ENCODE data around the gene PRKG1.
"Not testable (repeated sequence)": the region's sequence is repeated elsewhere in the genome, so short reads cannot be mapped to it uniquely, and the experiment has no call there.

Gene PRKG1

DNA sequence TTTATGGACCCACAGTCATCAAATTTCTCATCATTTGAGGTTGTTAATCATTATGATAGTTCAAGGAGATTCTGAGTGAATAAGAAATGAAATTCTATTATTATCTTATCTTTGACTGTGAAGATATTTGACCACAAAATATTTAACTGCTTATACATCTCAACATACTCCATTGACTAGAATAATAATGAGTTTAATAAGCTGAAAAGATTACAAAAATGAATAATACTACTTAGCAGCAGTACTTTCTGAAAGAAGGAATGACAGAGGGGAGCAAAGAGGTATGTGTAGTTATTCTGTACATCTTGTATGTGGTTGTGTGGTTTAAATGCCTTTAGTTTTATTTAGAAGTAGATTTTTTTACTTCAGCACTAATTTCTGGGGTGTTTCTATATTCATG, 214.2 kb downstream of the PRKG1 start:
- no peak for DNase-seq

DNA sequence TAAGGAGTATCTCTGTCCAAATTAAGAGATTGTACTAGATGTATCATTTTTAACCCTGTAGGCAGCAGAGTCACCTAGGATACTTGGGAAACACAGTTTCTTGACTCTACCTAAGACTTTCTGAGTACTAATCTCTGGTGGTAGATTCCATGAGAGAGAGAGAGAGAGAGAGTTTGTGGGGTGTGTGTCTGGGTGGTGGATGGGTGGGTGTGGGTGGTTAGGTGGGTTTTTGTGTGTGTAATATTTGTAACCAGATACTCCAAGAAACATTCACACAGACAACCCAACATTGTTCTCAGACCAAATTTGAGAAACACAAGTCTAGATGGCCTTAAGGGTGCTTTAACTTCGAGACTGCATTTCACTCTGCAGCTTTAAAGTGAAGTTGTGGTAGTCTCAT, 215.2 kb downstream of the PRKG1 start:
- no peak for DNase-seq

DNA sequence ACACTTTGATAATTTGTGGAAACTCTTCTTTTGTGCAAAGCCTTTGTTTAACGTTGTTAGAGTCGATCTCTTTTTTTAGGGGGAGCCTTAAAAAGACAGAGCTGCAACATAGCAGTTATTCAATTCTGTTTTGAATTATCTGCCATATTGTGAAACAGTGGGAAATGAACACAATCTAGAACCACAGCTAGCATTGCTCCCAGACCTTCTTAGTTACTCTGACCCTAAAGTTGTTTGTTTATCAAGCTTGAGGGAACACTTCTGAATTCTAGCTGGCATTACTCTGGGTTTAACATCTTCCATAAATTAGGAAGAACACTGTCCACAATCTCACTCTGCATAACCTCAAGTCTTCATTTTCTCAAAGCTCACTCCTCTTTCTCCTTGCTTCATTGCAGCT, 217.7 kb downstream of the PRKG1 start:
- DNase-seq = no peak

- DNase-seq = no peak
Observed at GRCh38 chr10:51297438-51297837, 223.2 kb downstream of the PRKG1 start.

DNA sequence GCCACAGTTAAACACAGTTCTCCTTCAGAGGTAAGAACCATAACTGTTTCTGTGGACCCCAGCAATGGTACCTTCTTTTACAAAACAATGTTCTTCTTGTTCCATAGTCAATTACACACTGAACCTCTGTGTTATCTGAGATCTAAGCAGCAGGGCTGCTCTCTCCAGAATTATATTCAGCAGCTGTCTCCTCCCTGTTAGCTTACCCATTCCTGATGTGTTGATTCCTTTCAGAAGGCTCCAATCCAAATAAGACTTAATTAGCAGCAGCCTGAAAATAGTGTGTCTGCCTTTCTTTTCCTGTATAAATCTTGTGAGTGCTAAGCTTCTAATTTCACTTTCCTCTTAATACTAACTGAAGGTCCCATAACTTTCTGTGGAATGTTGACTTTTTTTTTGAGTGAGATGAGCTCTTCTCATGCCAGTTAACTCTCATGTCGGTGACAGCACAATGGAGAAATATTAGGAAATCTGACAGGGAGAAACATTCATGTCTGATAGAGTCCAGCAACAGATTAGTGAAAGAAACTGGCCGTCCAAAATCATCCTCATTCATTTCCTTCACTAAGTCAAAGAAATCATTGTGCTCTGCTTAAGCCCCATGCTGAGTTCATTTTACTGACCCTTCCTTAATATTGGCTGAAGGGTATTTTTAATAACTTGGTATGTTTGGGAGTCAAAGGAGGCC, 226.5 kb downstream of the PRKG1 start:
- no peak for DNase-seq

DNA sequence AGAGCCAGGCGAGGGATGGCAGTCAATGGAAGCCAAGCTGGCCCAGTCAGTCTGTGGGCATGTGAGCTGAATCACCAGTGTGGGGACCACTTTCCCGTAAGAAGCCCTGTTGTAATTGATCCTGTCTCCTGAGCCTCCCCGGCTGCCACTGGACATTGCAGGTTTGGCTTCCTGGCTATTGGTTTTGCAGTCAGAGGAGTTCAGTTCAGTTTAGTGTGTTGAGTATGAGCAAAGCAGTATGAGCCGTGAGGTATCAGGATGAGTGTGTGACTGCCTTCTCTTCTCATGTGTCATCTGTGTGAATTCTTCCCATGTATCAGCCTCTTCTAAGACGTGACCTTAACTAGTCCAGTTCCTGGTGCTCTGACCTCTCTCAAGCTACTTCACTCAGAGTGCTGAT, 227.4 kb downstream of the PRKG1 start:
- no peak for DNase-seq

GRCh38 chr10:51302316-51302715, 228.0 kb downstream of the PRKG1 start:
- DNase-seq = no peak

DNA sequence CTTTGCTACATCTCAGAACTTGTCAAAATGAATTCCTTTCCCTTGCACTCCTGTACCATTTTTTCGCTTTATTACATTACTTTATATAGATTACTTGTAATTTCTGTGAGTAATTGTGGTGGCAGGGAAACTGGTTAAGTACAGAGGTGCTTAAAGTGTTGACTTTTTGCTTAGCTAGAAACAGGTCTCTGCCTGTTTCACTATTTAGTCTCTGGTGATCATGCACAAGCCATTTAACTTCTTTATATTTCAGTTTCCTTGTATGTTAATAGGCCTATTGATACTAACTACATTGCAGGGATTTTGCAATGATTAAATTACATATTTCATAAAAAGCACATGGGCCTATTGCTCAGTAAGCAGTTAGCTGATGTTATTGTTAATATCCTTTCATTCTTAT, 233.8 kb downstream of the PRKG1 start:
- no peak for DNase-seq

DNA sequence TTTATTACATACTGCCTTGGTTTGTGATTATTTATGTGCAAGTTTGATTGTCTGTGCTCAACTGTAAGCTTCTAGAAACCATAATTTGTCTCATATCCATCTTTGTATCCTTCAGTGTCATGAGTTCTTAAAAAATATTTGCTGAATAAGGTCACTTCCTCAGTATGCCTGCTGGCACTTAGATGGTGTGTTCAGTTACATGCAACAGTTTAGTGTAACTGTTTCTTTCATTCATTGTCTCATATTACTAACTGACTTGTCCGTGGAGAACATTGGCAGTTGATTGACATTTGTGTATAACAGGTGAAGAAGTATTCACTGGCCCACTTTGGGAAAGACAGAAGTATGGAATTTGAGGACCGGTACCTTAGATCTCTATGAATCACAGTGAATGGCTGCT, 236.9 kb downstream of the PRKG1 start:
- no peak for DNase-seq

GRCh38 chr10:51312817-51313216, 238.5 kb downstream of the PRKG1 start:
- no peak for DNase-seq

- no peak for DNase-seq
Observed at GRCh38 chr10:51313251-51313650, 239.0 kb downstream of the PRKG1 start.

DNA sequence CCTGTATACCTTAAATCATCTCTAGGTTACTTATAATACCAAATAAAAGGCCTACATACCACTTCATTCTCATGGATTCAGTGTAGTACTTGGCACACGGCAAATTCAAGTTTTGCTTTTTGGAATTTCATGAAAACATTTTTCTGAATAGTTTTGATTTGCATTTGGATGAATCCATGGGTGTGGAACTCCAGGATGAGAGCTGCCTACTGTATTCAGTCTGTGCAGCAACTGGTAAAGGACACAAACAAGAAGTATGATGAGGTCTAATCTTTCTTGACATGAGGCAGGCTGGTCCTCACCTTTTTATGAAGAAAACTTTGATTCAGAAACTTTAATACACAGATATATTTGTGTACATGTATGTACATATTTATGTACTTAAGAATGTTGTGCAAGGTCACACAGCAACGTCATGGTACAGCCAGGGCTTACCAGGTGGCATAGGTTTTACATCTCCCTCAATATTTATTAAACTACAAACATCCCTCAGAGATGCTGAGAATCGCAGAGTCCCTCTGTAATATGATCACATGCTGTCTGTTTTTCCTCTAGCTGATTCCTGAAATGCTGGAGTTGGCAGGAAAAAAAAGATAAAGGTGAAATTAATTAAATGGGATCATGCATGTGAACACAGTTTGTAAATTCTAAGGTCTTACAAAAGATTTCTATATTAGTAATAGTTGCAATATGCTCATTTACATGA, 239.6 kb downstream of the PRKG1 start:
- DNase-seq = no peak

GRCh38 chr10:51314481-51314880, 240.2 kb downstream of the PRKG1 start:
- no peak for DNase-seq

DNA sequence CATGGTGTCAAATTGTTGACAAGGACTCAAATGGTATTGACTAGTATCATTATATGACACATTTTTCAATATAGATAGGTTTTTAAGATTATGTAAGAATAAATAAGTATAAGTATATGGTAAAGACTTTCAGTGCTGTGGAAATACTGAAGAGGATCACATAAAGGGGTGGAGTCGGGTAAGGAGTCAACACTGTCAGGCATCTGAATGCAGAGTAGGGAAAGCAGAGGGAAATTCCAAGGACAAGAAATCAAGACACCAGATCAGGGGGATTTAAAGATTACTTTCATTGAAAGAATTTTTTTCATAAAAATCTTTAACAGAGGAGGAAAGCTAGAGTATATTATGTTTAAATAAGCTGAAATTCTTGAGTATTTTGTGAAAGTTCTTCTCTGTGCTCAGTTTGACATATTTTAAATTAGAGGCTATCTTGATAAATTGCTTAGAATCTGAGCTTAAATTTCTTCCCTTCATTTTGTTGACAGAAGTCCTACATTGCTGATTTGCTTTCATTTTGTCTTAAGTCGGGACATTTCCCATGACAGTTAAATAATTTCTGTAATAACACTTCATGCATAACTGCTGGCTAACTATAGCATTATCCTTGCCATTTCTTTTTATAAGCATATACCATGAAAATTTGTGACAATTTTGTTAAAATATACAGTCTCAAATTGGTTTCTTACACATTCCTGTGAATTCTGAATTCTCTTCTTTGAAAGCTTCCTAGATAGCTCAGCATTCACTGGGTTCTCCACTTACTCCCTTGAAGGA, 244.3 kb downstream of the PRKG1 start:
- no peak for DNase-seq

- DNase-seq = no peak
Observed at GRCh38 chr10:51319173-51319435, 244.8 kb downstream of the PRKG1 start.

- DNase-seq = no peak
Observed at GRCh38 chr10:51321300-51321699, 247.0 kb downstream of the PRKG1 start.

- DNase-seq = no peak
Observed at GRCh38 chr10:51321980-51322379, 247.7 kb downstream of the PRKG1 start.

DNA sequence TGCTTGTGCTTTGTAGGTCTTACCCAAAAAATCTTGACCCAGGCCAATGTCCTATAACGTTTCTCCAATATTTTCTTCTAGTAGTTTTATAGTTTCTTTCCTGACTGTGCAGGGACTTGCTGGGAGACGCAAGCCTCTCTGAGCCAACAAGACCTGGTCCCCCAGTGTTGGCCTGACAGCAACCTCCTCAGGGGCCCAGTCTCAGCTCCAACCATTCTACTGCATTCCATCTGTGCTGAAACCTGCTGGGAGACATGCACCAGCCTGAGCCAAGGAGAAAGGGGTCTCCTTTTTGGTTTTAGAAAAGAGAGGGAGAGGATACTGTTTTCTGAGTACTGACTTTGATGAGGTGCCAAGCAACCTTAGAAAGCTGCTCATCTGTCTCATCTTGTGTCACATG, 251.4 kb downstream of the PRKG1 start:
- no peak for DNase-seq

- DNase-seq = no peak
Observed at GRCh38 chr10:51326174-51326573, 251.9 kb downstream of the PRKG1 start.

DNA sequence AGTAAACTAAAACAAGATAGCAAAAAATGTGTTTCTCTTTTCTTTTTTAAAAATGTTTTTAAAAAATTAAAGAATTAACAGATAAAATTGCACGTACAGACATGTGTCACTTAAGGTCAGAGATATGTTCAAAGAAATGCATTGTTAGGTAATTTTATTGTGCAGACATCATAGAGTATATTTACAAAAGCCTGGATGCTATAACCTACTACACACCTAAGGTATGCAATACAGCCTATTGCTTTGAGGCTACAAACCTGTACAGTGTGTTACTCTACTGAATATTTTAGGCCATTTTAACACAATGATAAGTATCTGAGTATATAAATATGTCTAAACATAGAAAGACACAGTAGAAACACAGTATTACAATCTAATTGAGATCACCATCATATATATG, 253.1 kb downstream of the PRKG1 start:
- no peak for DNase-seq

GRCh38 chr10:51340366-51340765, 266.1 kb downstream of the PRKG1 start:
- no peak for DNase-seq

DNA sequence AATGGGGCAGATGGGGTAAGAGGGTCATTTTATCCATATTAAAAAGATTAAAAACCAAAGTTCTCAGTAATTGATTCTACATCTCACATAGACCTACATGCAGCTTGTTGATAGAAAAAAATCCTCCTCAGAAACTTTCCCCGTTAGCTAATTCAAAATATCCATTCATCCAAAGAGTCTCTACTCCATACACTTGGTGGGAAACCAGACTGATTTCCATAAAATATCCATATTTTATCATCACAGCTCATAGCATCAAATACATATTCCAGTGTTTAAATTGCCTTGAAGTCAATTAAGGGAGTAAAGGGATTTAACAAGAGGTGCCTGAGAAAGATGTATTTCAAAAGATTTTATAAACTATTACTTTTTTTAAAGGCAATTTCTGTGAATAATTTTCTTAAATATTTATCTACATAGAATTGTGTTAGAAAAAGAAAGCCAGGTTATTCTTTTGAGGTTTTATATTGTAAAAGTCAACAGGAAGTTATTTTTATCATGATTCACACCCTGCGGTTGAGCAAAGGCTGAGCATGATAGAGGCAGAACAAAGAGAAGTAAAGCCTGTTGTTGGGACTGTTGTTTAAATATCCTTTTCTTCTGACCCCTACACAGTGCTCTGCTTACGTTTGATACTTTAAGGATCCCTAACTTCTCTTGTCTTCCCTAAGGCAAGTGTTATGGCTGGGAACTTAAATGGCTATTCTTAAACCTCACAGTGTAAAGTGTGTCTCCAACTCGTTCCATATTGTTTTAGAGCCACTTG, 266.7 kb downstream of the PRKG1 start:
- no peak for DNase-seq

- DNase-seq = not testable (repeated sequence)
Observed at GRCh38 chr10:51341745-51342144, 267.5 kb downstream of the PRKG1 start.

DNA sequence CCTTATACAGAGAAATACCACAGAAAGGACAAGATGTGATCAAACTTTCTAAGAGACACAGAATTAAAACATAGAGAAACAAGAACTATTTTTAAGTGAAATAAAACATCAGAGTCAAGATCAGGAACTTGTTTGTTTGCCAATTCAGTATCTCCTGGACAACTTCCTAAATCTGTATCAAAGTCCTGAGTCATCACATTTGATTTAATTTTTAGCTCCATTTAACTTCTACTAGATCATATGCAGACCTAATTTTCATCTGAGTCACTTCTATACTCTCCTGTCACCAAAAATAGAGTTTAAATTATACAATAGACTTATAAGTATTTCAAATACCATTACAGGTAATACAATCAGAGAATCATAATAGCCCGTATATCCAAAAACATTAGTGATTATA, 268.1 kb downstream of the PRKG1 start:
- no peak for DNase-seq

Measured in activated naive CD4-positive, alpha-beta T cell treated with Interleukin-2 at 50 U/mL for 16 hours (primary cell).